C4-2B (cell line): ENCODE data around the gene LRP3.

Source experiments
- CTCF ChIP-seq: fragments of 450-650 bp; conservative IDR thresholded peaks from 2 replicates; pipeline ENCODE4 v1.5.1; 2017; ENCODE audit warnings: mild to moderate bottlenecking
- ZFX ChIP-seq: fragments of 450-650 bp; IDR thresholded peaks from 2 replicates; pipeline ENCODE4 v1.6.1; 2017

GRCh38 chr19:33240181-33240771 lies 46.1 kb downstream of the LRP3 start:
- TF ChIP-seq CTCF (no peak), ZFX (no peak)
